NCI-H460 (cell line): ENCODE measurements around the gene SCAANT1. TPM values are rescaled to one million over a fixed set of nuclear protein-coding genes. Genes with fewer than 3 reads are reported as not detected.

Experiments used
- DNase-seq: peaks from one replicate; pipeline ENCODE4 v3.0.0-alpha.2; 2016; ENCODE audit warnings: low read depth; ENCODE audit errors: extremely low read depth
- small RNA-seq, 2 experiments: library from RNA; depleted of rRNA; stranded (forward); fragments of <200 nt; gene quantifications; one replicate each; pipeline ENCODE3, GENCODE V24; 2014
- total RNA-seq: library from RNA; depleted of rRNA; stranded (reverse); fragments of >200 nt; shearing (Covaris generic); gene quantifications from 2 replicates; pipeline ENCODE4 v1.2.3, GENCODE V29; 2014; rRNA removed

SCAANT1 gene
- total RNA-seq, 1 experiment from 2014 or later: not detected

DNA sequence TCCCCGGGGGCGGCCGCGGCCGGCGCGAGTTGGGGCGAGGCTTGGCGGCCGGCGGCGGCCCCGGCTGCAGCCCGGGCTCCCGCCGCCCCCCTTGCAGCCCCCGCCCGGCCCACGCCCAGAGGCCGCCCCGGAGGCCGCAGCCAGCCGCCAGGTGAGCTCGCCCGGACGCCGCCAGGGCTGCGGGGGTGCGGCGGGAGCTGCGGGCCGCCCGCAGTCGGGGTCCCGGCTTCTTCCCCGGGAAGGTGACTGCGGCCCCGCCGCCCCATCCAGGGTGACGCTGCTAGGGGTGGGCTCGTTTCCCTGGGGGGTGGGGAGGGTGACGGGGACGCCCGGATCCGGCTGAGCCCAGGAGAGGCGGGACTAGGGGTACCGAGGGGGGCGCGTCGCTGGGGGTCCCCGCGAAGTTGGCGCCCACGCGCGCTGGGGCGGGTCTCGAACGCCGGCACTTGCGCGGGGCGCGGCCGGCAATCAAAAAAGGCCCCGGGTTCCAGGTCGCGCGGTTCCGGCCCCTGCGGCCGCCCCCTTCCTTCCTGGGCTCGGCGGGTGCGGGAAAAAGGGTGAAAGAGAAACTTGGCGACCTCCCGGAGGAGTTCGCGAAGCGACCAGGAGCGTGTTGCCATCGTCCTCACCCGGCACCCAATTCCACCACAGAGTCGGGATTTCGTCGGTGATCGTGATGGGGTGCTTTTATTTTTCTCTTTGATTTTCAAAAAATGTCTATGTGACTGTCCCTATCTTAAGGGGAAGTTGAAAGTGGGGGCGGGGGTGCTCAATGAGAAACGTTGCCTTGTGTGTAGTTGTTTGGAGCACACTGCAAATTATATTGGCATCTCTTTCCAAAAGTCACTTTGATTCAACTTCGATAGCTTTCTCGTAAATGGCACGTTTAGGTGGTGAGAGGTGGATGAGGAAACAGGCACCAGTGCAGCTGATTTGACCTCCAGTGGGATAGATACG lies 47.9 kb downstream of the SCAANT1 start:
- DNase-seq: no peak

DNA sequence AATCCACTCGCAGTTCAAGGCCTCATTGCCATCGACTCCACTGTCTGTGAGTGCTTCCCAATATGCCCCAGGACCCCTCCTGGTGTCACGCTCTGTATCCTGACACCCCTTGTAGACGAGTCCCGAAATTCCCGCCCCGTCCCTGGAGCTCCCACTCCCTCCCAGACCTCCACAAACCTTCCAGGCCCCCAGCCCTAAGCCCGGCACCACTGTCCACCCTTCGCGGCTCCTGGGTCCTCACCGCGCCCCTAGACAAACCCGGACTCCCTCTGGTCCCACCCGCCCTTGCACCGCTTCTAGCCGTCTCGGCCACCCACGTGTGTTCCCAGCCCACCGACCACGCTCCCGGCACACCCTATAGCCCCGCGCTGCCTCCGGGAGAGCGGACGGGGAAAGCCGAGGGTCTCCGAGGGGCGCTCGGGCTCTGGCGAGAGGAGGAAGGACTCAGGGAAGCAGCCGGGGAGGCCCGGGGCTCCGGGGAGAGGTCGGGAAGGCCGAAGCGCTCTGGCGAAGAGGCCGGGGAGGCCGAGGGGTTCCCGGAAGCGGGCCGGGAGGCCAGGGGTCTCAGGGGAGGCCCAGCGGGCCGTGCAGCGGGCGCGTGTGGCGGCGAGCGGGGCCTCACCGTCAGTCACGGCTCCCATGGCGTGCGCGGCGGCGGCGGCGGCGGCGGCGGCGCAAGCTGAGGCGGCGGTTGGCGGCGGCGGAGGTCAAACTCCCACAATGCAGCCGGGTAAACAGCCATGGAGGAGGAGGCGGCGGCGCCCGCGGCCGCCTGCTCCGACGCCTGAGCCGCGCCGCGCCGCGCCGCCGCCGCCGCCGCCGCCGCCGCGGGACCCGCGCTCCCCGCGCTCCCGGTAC lies 48.8 kb downstream of the SCAANT1 start, which contains the start of the genes ATXN7 and THOC7:
TSS of gene ATXN7 (plus strand) at position 718 of the 858 bp plus-strand sequence. CDS start 48,732 bp downstream, outside the sequence.
TSS of gene THOC7 (minus strand) at position 656 of the 858 bp plus-strand sequence. CDS start at position 641, 15 bp downstream.
- DNase-seq: peak; percentile 45

DNA sequence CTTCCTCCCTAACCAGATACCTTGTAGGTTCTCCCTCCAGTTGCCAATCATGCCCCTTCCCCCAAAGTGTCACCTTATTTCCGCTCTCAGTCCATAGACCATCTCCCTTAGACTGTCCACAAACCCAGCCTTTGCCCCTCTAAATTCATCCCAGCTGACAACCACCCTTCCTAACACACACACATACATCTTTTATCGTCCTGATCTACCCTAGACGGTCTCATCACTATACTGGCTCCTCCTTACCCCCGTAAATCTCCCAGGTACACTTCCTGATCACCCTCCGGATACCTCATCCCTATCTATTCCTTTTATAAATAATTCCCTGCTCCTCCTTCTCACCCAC lies 49.4 kb downstream of the SCAANT1 start:
- no peak for DNase-seq

Small RNAs within 50 kb of the gene (small RNA-seq; reads per million reads assigned to genes)
- 0 reads per million in 2 experiments for gene SCAANT1

Other genes with a start within 250 kb of the SCAANT1 start
- 31.1 and 34.7 TPM in 2 replicates for gene C3orf49, start 93.1 kb downstream of the SCAANT1 start, total RNA-seq
- gene THOC7, start 48.6 kb downstream of the SCAANT1 start, total RNA-seq: 75.5 and 77.4 TPM in 2 replicates
- 15.2 and 17.5 TPM in 2 replicates for gene ATXN7, start 48.5 kb downstream of the SCAANT1 start, total RNA-seq
- 76.7 and 79.8 TPM in 2 replicates for gene PSMD6, start 111.1 kb upstream of the SCAANT1 start, total RNA-seq